WI38 (cell line): Measurements from ENCODE around the gene EEIG1.

Experiments
- H3K4me3 ChIP-seq: 2 replicates; pipeline ENCODE4 v1.5.1; 2011; ENCODE audit warnings: low read depth, mild to moderate bottlenecking, control low read depth, low read length
- CTCF ChIP-seq: IDR thresholded peaks from 2 replicates; pipeline ENCODE4 v1.5.1; 2012; ENCODE audit warnings: low read depth, mild to moderate bottlenecking, control low read depth, low read length

The EEIG1 gene

DNA sequence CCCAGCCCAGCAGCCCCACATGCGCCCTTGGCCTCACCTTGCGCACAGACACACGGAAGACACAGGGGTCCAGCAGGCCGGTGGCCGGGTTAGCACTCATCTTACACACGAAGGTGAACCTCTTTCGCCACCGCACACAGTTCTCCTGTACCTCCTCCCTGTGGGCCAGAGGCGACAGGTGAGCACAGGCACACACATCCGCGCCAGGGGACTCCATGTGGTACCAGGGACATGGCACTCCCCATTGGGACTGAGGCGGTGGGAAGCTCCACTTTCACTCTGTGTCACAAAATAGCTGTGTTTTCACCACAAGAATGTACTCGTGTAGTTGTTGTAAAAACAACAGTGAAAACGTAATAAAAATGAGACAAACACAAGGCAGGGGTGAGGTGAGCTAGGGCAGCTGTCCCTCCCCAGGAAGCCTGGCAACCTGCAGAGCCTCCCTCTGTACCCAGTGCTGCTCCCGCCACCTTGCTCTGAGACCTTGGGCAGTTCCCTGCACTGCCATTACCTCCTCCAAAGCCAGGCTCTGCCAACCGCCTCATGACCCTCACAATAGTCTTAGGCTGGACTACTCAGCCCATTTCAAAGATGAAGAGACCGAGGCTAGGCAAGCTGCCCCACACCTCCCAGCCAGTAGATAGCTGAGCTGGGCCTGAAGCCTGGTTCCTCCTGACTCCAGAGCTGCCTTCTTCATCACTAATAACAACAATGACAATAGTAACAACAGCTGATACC lies 26.9 kb downstream of the EEIG1 start:
- H3K4me3 ChIP-seq = no peak overlapping the region
- no peak for TF ChIP-seq CTCF

GRCh38 chr9:127953154-127953553 lies 27.6 kb downstream of the EEIG1 start:
- no peak for TF ChIP-seq CTCF
- H3K4me3 ChIP-seq = no peak overlapping the region

- no peak for TF ChIP-seq CTCF
- H3K4me3 ChIP-seq = no peak overlapping the region
Observed at GRCh38 chr9:127950513-127951289, 30.1 kb downstream of the EEIG1 start.

DNA sequence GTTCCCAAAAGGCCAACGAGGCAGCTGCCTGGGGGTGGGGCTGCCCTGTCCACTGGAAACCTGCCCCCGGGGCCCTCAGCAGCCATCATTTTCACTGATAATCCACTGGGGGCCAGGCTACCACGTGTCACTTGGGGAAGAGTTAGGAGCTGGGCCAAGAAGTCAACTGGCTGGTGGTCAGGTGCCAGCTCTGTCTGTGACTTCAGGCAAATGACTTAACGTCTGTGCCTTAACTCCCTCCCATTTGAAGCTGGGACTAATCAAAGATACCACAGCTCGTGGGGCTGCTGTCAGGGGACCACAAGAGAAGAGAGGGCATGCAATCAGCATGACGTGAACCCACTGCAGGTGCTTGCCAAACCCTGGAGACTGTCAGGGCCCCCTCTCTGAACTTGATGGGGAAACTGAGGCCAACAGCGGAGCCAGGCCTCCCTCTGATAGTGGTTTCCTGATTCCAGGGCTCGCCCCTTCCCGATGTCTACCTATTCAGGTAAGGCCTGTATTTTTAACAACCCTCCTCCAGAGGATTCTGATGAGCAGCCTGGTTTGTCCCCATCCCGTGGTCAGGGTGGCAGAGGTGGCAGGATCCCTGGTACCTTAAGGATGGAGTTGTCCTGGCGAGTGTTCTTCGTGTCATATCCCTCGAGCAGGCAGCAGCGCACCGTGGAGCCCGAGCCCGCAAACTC lies 30.8 kb downstream of the EEIG1 start:
- no peak for TF ChIP-seq CTCF
- no peak overlapping the region for H3K4me3 ChIP-seq

GRCh38 chr9:127947841-127948710 lies 32.7 kb downstream of the EEIG1 start:
- TF ChIP-seq CTCF = no peak
- no peak overlapping the region for H3K4me3 ChIP-seq

DNA sequence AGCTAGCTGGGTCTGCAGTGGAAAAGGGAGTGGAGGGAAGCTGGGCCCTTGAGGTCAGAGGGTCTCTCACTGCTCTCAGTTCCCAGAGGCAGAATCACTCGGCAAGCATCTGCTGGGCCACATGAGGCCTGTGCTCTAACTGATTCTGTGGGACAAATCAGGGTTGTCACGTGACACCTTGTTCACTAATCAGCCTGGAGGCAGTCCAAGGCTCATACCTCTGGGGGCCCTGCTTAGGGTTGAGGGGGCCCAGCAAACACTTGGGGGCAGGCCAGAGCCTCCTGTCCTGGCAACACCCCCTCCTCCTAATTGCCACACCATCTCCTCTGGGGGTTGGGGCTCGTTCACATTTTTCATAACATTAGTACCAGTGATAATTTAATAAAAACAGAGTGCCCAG lies 34.1 kb downstream of the EEIG1 start:
- no peak overlapping the region for H3K4me3 ChIP-seq
- TF ChIP-seq CTCF = no peak
